Transverse colon (tissue), 4 donors: ENCODE results near the gene MAP2K5.

ENCODE experiments used
- POLR2A ChIP-seq: fragments of 450-650 bp; IDR thresholded peaks from one replicate; pipeline ENCODE4 v1.6.1; 2016; ENCODE audit warnings: antibody characterized with exemption, mild to moderate bottlenecking, moderate library complexity
- POLR2AphosphoS5 ChIP-seq, 3 donors: sonication (generic); formaldehyde crosslinking; IDR thresholded peaks; one replicate each; pipeline ENCODE4 v1.6.1; 2016; ENCODE audit warnings: antibody characterized with exemption in 3 of 3
- TF ChIP-seq, protein P1 (sequence below), 5 experiments: fragments of 200-600 bp in 3 of 5; fragments of 450-650 bp in 2 of 5; sonication (generic) in 3 of 5; IDR thresholded peaks; 1 replicate in 2 of 5; 2 replicates in 3 of 5; pipeline ENCODE4 v1.5.1; 2016 to 2017; ENCODE audit warnings: antibody characterized with exemption in 5 of 5, inconsistent platforms in 3 of 5, mild to moderate bottlenecking in 2 of 5, moderate library complexity in 1 of 5

DNA sequence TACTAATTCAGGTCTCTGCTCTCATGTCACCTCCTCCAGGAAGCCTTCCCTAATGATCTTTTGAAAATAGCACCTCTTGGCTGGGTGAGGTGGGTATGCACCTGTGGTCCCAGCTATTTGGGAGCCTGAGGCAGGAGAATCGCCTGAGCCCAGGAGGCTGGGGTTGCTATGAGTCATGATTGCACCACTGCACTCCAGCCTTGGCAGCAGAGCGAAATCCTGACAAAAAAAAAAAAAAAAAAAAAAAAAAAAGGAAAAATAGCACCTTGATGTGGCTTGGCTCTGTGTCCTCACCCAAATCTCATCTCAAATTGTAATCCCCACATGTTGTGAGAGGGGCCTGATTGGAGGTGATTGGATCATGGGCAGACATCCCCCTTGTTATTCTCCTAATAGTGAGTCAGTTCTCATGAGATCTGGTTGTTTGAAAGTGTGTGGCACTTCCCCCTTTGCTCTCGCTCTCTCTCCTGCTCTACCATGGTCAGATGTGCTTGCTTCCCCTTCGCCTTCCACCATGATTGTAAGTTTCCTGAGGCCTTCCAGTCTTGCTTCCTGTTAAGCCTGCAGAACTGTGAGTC lies 308.6 kb downstream of the MAP2K5 start:
- TF ChIP-seq, protein P1, sequence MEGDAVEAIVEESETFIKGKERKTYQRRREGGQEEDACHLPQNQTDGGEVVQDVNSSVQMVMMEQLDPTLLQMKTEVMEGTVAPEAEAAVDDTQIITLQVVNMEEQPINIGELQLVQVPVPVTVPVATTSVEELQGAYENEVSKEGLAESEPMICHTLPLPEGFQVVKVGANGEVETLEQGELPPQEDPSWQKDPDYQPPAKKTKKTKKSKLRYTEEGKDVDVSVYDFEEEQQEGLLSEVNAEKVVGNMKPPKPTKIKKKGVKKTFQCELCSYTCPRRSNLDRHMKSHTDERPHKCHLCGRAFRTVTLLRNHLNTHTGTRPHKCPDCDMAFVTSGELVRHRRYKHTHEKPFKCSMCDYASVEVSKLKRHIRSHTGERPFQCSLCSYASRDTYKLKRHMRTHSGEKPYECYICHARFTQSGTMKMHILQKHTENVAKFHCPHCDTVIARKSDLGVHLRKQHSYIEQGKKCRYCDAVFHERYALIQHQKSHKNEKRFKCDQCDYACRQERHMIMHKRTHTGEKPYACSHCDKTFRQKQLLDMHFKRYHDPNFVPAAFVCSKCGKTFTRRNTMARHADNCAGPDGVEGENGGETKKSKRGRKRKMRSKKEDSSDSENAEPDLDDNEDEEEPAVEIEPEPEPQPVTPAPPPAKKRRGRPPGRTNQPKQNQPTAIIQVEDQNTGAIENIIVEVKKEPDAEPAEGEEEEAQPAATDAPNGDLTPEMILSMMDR (IDR thresholded peaks at IDR 0.05): no peak
- TF ChIP-seq POLR2A (no peak), POLR2AphosphoS5 (IDR thresholded peaks at IDR 0.05) (no peak)
